HG03565 (cell line): ENCODE measurements around the gene TOM1L2.

Source experiments
- ATAC-seq: cut with Tn5 transposase; IDR thresholded peaks from one replicate; pipeline ENCODE4 v1.9.1; 2021; ENCODE audit warnings: mild to moderate bottlenecking, moderate library complexity; ENCODE audit not compliant: unreplicated experiment

Gene TOM1L2

DNA sequence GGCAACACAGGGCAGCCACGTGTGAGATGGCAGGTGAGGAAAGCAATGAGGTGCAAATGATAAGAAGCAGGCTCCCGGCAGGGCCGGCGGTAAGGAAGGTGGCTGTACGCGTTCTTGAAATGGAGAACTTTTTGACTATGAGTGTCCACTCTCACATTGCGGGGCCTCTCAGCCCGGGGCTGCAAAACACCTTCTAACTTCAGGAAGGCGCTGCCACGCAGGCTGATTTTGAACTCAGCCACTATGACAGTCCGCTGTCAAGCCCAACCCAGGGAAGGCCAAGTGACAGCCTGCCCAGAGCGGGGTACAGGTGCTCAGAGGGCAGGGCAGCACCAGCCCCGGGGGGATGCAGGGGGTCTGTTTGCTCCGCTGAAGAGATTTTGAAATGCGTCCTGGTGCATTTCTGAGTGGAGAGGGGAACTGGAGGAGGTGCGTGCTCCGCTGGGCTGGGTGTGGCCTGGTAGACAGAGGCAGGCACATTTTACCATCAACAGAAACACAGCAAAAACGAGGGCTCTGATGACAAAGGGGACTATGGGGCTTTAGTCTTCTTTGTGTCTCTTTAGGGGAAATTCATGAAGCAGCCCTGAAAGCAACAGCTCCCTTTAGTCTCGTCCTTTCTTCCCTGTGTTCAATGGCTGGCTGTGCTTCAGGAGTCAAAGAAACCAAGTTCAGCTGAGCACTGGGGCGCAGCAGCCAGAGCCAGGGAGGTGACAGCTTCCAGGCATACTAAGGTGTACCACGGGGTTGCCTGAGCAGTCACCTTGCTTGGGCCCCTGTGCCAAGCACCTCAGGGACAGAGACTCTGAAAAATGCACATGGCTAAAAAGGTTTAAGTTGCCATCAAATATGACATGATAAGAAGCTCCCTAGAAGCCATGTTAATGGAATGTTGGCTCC lies 120.8 kb downstream of the TOM1L2 start:
- no peak for ATAC-seq

DNA sequence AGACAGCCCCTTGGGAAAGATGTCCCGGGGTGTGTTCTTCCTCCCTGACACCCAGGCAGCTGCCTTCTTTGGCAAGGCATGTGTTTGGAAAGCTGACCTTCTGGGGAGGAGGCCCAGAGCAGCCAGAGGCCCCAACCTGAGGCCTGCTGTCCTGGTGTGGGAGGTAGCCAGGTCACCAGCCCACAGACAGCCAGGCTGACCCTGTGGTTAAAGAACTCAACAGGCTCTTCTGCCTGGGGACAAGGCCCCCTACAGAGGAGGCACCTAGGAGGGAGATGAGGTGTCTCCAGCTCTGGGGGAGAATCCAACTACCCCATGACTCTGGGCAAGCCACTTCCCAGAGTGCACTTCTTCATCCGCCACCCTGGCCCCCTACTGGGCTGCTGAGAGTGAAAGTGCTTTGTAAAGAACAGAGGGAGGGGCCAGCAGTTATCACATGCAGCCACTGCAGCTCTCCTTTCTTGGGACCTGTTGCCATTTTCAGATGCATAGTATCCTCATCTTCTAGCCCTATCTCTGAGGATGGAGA lies 122.3 kb downstream of the TOM1L2 start:
- no peak for ATAC-seq

DNA sequence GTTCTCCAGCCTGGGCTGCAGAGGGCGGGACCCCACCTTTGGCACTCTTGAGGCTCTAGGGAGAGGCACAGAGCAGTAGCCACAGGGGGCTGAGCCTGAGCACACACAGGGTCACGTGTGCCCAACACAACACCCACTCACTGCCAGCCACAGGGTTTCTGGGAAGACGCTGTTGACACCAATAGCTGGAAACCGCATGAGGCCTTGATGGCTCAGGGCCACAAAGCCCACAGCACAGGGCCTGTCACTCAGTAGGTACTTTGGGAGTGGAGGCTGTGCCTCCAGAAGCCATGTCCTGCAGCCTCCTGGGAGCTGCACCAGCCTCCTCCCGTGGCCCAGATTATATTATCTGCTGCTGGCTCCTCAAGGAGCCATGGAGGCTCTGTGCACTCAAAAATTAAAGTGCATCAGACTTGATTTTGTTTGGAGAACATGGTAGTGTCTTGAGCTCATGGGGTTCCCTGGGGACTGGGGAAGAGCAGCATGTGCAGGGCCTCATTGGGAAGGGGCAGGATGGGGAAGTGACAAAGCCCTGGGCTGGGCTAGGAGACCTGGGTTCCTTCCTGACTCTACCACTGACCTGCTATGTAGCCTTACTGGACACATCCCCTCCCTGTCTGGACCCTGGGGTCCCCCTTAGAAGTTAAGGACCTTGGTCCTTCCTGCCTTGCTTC lies 122.9 kb downstream of the TOM1L2 start:
- peak; percentile 47 for ATAC-seq

DNA sequence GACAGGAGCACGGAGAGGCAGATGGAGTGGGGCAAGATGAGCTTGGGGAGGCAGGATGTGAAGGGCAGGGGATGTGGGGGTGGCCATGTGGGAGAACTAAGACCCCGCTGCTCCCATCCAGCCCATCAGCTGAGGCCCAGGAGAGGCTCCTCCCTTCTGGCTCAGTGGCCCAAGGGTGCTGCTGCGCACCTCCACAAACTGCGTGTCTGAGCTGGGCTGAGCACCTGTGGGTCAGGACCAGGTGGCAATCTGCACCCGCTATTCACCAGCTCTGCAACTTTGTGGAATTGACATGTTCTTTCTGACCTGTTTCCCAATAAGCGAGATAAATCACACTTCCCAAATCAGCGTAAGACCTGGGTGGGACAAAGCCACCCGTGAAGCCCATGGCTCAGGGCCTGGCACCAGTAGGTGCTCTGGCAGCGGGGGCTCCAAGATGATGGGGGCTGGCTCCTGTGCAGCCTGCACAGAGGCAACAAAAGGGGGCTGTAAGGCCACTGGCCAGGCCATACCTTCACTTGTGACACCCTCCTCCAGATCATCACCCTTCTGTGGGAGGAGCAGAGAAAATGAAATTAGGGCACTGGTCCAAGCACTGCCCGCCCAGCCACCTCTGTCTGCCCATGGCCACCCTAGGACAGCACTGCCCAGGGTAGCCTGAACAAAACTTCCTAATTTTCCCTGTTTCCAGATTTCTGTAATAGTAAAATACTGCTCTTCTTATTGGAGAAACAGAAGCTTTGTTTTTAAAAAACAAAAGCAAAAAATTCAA lies 123.7 kb downstream of the TOM1L2 start:
- ATAC-seq, result no peak

DNA sequence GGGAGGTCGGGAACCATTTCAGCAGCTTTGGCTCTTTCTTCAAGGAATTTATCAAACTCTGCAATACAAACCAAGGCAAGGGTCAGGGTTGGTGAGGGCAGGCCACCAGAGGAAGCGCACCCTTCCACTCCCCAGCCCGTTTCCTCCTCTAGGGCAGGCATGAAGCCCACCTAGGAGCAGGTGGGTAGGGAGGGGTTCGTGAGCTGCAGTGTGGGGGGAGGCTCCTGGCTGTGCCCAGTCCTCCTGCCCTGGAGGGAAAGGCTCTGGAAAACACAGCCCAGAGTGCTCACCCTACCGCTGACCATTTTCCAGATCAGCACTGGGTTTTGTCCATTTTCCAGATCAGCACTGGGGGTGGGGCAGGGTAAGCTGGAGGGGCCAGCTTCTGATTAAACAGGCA lies 124.5 kb downstream of the TOM1L2 start:
- ATAC-seq, result no peak

DNA sequence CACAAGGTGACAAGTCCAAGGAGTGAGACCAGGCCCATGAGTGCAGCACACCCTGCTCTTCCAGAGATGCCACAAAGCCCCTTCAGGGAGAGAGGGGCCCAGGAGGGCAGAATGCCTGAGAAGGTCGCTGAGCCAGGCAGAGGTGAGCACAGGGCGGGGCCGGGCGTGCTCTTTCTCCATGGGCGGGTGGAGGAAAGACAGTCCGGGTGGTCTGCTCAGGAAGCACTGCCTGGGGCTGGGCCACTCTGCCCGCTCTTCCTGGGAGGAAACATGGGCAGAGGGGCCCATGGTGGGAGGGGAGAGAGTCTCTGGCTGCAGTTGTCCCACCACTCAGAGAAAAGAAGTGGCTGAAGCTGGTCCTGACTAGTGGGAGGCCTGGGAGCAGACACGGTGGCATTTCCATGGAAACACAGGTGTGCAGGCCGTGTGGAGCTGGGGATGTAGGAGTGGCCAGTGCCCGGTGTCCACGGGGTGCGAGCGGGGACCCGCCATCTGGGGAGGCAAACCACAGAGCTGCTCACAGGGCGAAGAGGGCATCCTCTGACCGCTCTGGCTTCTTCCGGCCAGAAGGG lies 125.0 kb downstream of the TOM1L2 start:
- ATAC-seq, result no peak

DNA sequence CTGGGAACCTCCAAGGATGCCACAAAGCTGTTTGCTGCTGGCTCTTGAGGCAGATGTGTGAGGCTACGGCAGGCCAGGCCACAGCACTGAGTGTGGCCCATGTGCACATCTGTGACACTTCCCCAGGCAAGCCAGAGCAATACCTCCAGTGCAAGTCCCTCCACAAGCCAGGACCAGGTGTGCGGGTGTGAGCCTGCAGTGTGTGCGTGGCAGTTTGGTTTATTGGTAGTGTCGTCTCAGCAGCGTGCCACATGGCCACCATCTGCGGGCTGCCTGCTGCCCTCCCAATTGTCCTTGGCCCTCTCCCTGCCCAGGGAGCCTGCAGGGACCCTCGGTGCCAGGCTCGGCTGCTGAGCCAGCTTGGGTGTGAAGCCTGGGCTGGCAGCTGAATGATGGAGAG lies 125.6 kb downstream of the TOM1L2 start:
- ATAC-seq, result no peak

DNA sequence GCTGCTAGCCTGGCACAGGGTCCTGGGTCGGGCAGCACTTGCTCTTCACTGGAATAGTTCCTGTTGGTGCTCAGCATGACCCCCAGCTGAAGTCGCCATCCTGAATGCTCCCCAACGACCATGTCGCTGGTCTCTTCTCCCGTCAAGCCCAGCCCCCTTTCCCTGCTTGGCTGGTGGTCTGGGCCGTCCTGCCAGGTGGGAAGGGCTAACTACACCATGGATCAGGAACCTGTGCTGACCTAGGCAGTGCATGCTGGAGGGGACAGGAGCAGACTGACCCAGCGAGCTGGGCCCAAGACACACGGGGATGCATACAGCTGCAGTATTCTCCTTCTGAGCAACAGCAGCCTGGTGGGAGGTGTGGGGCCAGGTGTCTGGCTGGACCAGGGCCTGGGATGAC lies 126.2 kb downstream of the TOM1L2 start:
- no peak for ATAC-seq

DNA sequence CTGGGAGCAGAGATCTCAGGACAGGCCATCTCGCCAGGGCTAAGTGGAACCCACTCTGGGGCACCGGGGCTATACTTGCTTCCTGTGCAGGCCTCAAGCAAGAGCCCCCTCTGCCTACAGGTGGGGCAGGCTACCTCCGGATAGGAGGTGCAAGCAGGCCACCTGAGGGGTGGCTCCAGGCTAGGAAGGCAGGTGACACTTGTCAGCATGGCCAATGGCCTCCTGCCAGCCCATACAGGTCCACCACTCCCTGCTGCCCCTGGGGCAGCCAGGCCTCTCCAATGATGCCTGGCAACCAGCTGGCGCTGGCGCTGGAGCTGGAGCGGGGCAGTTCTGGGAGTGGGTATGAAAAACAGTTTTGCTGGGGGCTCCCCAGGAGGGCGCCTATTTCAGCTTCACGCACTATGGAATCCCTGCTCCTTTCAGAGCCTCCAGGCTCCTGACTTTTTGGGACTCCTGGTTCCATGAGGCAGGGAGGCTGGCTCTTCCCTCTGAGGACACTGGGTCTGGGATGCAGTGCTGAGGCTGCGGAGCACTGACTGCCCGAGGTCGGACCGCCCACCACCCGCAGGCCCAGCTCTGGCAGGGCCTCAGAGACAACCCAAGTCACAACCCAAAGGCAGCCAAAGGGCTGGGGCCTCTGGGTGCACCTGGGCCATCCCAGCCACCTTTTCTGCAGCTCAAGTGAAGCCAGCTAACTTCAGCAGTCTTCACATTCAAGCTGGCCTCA lies 127.0 kb downstream of the TOM1L2 start:
- ATAC-seq, result no peak

DNA sequence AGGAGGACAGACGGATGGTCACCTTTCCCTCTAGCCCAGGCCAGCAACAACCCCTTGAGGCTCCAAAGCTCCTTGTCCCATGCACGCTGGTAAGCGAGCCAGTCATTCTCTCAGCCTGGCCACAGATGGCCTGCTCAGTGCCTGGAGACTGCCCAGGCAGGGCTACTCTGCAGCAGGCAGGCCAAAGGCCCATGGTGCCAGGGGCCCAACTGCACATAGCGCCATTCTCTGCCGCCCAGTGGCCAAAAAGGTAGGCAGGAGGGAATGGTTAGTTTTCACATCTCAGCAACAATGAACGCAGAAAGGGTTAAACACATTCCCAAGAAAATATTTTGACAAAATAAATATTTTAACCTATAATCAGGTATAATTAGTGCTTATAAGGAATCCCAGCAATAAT lies 127.7 kb downstream of the TOM1L2 start:
- ATAC-seq, result no peak

DNA sequence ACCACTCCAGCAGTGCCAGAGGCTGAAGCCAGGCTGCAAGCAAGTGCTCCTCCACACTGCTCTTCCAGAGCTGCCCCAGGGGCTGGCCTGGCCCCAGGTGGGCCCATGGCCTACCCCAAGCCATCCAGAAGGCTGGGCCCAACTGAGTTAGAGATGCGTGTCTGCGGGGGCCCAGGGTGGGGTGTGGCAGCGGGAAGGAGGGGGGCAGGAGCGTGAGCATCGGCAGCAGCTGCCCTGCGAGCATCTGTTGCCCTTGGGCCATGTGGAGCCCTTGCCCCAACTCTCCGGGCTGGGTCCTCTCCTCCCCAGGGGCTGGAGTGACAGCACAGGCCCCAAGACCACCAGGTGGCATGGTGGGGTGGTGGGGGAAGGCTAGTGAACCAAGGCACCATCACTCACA lies 128.1 kb downstream of the TOM1L2 start:
- ATAC-seq, result no peak

DNA sequence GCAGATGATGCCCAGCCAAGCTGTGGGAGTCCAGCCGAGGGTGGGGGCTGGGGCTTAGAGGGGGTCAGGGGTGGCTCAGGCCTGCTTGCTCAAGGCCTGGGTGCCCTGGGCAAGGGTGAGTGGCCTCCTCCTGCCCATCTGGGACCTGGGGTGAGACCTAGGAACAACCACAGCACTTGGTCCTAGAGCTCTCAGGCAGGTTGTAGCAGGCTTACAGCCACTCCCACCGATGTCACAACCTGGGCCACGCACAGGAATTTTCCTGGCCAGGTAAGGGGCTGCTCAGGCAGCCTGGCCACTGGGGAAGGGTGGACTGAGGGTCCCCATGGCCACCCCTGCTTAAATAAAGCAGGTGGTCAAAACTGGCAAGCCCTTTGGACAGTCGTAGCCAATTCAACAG lies 129.1 kb downstream of the TOM1L2 start:
- ATAC-seq, result no peak

DNA sequence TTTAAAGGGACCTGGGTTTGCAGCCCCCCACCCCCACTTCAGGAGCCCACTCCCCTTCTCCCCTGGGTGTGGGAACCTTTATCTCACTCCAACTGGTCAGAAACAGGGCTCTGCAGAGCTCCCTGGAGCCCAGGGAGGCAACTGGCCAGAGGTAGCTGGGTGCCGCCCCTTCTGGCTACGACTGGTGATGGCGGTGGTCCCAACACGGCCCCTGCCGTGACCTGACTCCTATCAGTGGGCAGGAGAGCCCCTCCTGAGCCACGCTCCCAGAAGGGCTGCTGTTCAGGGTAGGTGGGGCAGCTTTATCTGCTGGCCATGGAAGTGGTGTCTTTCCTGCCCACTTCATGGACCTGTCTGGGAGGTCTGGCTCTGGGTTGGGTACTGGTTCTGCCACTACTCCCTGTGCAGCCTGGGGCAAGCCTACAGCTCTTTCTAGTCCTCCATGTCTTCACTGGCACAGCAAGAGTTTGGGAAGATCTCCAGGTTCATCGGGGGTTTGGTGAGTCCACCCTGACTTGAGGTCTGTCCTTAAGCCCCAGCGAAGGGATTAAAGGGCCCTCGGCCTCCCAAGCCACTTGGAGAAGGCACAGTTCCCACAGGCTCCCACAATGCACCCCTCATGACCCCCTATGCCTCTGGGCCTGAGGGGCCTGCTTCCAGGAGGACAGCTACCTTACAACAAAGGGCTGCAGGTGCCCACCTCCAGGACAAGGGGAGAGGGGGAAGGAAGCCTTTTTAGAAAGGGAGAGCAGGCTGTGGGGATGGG lies 129.9 kb downstream of the TOM1L2 start:
- ATAC-seq, result no peak

DNA sequence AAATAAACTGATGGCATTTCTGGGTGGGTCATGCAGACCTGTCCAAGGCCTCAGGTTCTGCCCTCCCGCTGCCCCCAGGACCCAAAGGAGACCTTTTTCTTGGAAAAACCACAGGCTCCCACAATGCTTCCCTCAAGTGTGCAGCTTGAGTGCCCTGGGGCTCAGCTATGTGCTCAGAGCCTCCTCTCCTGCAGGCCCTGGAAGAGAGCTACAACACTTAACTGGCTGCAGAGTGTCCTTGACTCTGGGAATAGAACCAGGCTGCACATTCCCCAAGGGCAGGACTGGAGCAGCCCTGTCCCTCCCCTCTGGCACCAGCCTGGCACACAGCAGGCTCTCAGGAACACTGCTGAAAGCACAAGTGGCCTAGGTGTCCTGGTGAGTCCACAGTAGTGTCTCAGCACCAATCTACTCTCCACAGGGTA lies 130.6 kb downstream of the TOM1L2 start:
- ATAC-seq, result no peak

DNA sequence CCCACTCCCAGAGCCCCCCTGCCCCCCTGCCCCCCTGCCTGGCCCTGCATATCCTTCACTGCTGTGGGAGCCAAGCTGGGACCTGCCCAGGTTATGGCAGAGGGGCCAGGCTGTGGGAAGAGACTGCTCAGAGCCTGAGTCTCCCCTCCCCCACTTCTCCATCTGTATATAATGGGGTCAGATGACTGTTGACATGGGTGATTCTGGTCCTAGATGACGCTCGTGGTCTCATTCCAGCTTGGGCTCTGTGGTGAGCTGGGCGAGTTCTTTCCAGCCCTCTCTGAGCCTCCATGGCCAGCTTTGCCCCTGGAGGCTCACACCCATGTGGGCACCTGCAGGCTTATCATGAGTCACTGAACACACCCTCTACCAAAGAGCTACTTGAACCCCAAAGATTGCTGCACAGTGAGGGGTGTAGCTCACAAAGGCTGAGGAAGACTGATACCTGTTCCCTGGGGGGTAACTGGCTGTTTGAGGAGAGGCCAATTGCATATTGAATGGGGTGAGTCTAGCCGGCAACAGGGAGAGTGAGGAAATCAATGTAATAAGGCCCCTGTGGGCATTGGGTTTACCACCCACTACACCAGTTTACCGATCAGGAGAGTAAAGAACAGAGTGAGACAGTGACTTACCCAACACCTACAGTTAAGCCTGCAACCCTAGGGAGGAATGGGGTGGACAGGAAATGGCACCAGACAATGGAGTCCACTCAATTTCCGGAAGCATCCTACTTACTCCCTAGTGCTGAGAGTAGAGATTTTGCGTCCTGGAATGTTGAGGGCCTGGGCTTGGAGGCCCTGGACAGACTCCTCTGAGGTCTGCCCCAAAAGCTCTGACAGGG lies 131.2 kb downstream of the TOM1L2 start:
- ATAC-seq, result no peak

DNA sequence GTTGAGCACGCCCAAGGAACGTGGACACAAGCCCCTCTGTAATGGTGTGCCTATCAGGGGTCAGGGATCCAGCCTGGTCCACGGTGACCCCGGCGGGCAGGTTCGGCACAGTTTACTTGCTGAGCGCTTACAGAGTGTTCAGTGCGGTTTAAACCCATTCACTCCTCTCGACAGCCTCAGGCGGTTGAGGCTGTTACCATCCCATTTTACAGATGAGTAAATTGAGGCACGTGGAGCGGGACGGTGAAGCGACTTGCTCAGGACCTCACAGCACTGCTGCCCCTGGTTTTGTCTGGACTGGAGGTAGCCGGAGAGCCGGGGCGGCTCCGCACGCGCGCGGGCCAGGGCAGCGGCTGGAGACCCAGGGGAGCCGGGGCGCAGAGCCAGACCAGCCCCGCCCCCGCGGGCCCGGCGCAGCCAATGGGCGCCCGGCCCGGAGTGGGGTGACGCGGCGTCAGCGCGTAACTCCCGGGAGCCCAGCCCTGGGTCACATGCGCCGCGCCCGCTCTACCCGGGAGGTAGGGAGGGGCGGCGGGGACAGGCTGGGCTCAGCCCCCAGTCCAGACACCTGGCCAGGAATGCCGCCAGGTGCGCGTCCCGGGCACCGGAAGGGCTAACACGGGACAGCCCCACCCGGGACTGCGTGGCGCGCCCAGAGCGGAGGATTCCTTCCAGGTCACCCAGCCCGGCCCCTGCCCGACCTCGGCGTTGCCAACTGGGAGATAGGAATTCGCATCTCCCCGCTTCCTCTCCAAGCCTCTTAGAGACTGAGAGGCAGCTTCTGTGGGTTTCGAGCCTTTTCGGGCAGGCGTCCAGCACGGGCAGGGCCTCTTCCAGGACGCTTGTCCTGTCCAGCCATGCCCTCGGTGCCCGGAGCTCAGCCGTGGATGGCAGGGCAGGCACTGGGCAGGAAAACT lies 132.2 kb downstream of the TOM1L2 start:
- peak; percentile 43 for ATAC-seq
